Measurements from ENCODE around the gene CDC42EP3.

The CDC42EP3 gene

GRCh38 chr2:37676274-37676673 is 4.8 kb upstream of the CDC42EP3 start:
- TF ChIP-seq EZH2phosphoT487 (IDR thresholded peaks at IDR 0.05; ENCODE audit: low read length) (no peak), CTCF (IDR thresholded peaks at IDR 0.05; ENCODE audit: low read length) (no peak), EZH2 (optimal IDR thresholded peaks at IDR 0.05; ENCODE audit: low read depth, low read length) (no peak)
- no peaks in the 10 kb centered on the region for H3K9me3 ChIP-seq (replicated peaks; ENCODE audit: insufficient read depth, low read length)
- no peaks in the 10 kb centered on the region for H3K27me3 ChIP-seq (replicated peaks; ENCODE audit: insufficient read depth, low read length)
- H3K4me2 ChIP-seq (ENCODE audit: low read depth, low read length): no peak overlapping the region
- no peak overlapping the region for H2AFZ ChIP-seq (ENCODE audit: low read length)
- no peaks in the 10 kb centered on the region for H3K9me2 ChIP-seq (replicated peaks; ENCODE audit: insufficient read depth, low read length)
- H3K4me3 ChIP-seq (ENCODE audit: low read length): no peak overlapping the region
- no peak overlapping the region for H3K9ac ChIP-seq (ENCODE audit: low read length)
- no peaks in the 10 kb centered on the region for H3K36me3 ChIP-seq (replicated peaks; ENCODE audit: insufficient read depth, low read length)
- peaks cover 28% of the 10 kb centered on the region for H3F3A ChIP-seq (ENCODE audit: insufficient read depth, low read length)
- H4K20me1 ChIP-seq (ENCODE audit: insufficient read depth, low read length): no peaks in the 10 kb centered on the region
- H3K79me2 ChIP-seq (ENCODE audit: low read length): peaks cover 1% of the 10 kb centered on the region
- H3K27ac ChIP-seq (ENCODE audit: low read length): no peak overlapping the region
- peaks cover 13% of the 10 kb centered on the region for H3K4me1 ChIP-seq (ENCODE audit: low read length)
- no peak for DNase-seq

GRCh38 chr2:37674946-37675345 is 3.5 kb upstream of the CDC42EP3 start:
- H3K9ac ChIP-seq (ENCODE audit: low read length): no peak overlapping the region
- no peak for TF ChIP-seq EZH2phosphoT487 (IDR thresholded peaks at IDR 0.05; ENCODE audit: low read length)
- no peak for TF ChIP-seq CTCF (IDR thresholded peaks at IDR 0.05; ENCODE audit: low read length)
- TF ChIP-seq EZH2 (optimal IDR thresholded peaks at IDR 0.05; ENCODE audit: low read depth, low read length): no peak
- DNase-seq: no peak

GRCh38 chr2:37672870-37673184 is 1.4 kb upstream of the CDC42EP3 start:
- Histone ChIP-seq H3K4me3 (ENCODE audit: low read length) (peak overlapping the region; percentile 87), H3K4me2 (ENCODE audit: low read depth, low read length) (peak overlapping the region; percentile 63), H4K20me1 (ENCODE audit: insufficient read depth, low read length) (no peaks in the 10 kb centered on the region), H3F3A (ENCODE audit: insufficient read depth, low read length) (peaks cover 17% of the 10 kb centered on the region), H2AFZ (ENCODE audit: low read length) (peak overlapping the region; percentile 78), H3K9me2 (replicated peaks; ENCODE audit: insufficient read depth, low read length) (no peaks in the 10 kb centered on the region), H3K36me3 (replicated peaks; ENCODE audit: insufficient read depth, low read length) (no peaks in the 10 kb centered on the region), H3K27ac (ENCODE audit: low read length) (peak overlapping the region; percentile 79; the same call in 1 of the 2 replicates), H3K4me1 (ENCODE audit: low read length) (peaks cover 14% of the 10 kb centered on the region; the same call in 1 of the 2 replicates), H3K79me2 (ENCODE audit: low read length) (peaks cover 36% of the 10 kb centered on the region), H3K9ac (ENCODE audit: low read length) (peak overlapping the region; percentile 75), H3K27me3 (replicated peaks; ENCODE audit: insufficient read depth, low read length) (no peaks in the 10 kb centered on the region), H3K9me3 (replicated peaks; ENCODE audit: insufficient read depth, low read length) (no peaks in the 10 kb centered on the region)
- DNase-seq: no peak
- TF ChIP-seq CTCF (IDR thresholded peaks at IDR 0.05; ENCODE audit: low read length) (no peak), EZH2 (optimal IDR thresholded peaks at IDR 0.05; ENCODE audit: low read depth, low read length) (no peak), EZH2phosphoT487 (IDR thresholded peaks at IDR 0.05; ENCODE audit: low read length) (no peak)

More at GRCh38 chr2:37674946-37675345, 3.5 kb upstream of the CDC42EP3 start:
- Histone ChIP-seq H3K9me2 (replicated peaks; ENCODE audit: insufficient read depth, low read length) (no peaks in the 10 kb centered on the region), H3K9me3 (replicated peaks; ENCODE audit: insufficient read depth, low read length) (no peaks in the 10 kb centered on the region), H4K20me1 (ENCODE audit: insufficient read depth, low read length) (no peaks in the 10 kb centered on the region), H3K27ac (ENCODE audit: low read length) (no peak overlapping the region), H3F3A (ENCODE audit: insufficient read depth, low read length) (peaks cover 27% of the 10 kb centered on the region), H3K79me2 (ENCODE audit: low read length) (peaks cover 14% of the 10 kb centered on the region), H3K27me3 (replicated peaks; ENCODE audit: insufficient read depth, low read length) (no peaks in the 10 kb centered on the region), H3K4me3 (ENCODE audit: low read length) (no peak overlapping the region), H3K4me1 (ENCODE audit: low read length) (peaks cover 13% of the 10 kb centered on the region), H3K4me2 (ENCODE audit: low read depth, low read length) (no peak overlapping the region), H2AFZ (ENCODE audit: low read length) (no peak overlapping the region), H3K36me3 (replicated peaks; ENCODE audit: insufficient read depth, low read length) (no peaks in the 10 kb centered on the region)

All from MM.1S (cell line).